H7 (cell line): ENCODE data around the gene EPHX1. TPM values are rescaled to one million over a fixed set of nuclear protein-coding genes. Genes with fewer than 3 reads are reported as not detected.
"Not testable (repeated sequence)": the region's sequence is repeated elsewhere in the genome, so short reads cannot be mapped to it uniquely, and the experiment has no call there.

Experiments used
- DNase-seq: peaks from one replicate; pipeline ENCODE4 v3.0.0; 2012
- H3K27me3 ChIP-seq: 2 replicates; pipeline ENCODE4 v1.6.0; 2011; ENCODE audit warnings: mild to moderate bottlenecking, low read length; ENCODE audit not compliant: control insufficient read depth, insufficient read depth
- H3K36me3 ChIP-seq: replicated peaks from 2 replicates; pipeline ENCODE4 v1.5.1; 2011; ENCODE audit warnings: low read length; ENCODE audit not compliant: control insufficient read depth, insufficient read depth
- H3K4me3 ChIP-seq: 2 replicates; pipeline ENCODE4 v1.5.1; 2011; ENCODE audit warnings: low read depth, mild to moderate bottlenecking, control low read depth, low read length, moderate library complexity; ENCODE audit not compliant: insufficient read depth
- total RNA-seq: library from RNA; depleted of rRNA; stranded (reverse); fragments of >200 nt; shearing (Covaris generic); gene quantifications from 2 replicates; pipeline ENCODE4 v1.2.3, GENCODE V29; 2014

Gene EPHX1
- total RNA-seq, 1 experiment from 2014 or later = 52.1 TPM

DNA sequence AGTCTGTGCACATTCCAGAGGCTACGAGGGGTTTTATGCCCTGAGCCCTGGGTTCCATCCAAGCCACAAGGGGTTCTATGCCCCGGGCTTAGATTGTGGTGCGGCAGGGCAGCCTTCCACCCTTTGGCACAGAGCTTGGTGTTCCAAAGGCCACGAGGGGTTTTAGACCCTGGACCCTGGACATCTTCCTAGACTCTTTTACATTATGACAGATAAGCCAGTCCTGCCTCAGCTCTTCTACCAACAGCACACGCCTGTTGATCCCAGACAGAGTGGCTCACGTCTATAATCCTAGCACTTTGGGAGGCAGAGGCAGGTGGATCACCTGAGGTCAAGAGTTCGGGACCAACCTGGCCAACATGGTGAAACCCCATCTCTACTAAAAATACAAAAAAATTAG is 8.8 kb upstream of the EPHX1 start:
- DNase-seq = not testable (repeated sequence)

GRCh38 chr1:225806249-225806648 is 3.7 kb upstream of the EPHX1 start:
- DNase-seq = no peak
- Histone ChIP-seq H3K4me3 (no peak overlapping the region), H3K36me3 (no peaks in the 10 kb centered on the region), H3K27me3 (no peaks in the 10 kb centered on the region)

More for the DNA sequence above, 8.8 kb upstream of the EPHX1 start:
- not testable (repeated sequence) for H3K36me3 ChIP-seq, H3K27me3 ChIP-seq, H3K4me3 ChIP-seq

DNA sequence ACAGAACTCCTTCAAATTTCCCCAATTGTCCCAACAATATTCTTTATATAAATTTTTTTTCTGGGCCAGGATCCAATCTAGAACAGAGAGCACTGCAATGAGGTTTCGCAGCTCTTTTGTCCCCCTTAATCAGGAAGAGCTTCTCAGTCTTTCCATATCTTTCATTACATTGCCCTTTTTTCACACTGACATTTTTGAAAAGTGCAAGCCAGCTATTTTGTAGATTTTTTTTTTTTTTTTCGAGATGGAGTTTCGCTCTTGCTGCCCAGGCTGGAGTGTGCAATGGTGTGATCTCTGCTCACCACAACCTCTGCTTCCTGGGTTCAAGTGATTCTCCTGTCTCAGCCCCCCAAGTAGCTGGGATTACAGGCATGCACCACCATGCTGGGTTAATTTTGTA is 3.2 kb upstream of the EPHX1 start:
- H3K4me3 ChIP-seq, H3K27me3 ChIP-seq, DNase-seq, H3K36me3 ChIP-seq: not testable (repeated sequence)

DNA sequence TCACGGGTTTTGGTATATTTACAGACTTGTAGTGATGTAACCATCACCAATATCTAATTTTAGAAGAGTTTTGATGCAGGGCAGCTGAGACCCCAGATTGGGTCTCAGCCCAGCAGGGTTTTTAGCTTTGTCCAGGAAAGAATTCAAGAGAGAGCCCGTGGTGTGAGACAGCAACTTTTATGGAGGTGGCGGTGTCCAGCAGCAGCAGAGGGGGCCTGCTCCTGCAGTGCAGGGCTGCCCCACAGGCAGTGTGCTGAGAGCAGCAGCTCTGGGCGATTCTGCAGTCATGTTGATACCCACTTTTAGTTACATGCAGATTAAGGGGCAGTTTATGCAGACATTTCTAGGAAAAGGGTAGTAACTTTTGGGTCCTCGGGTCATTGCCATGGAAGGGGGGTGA is 1.8 kb upstream of the EPHX1 start:
- no peaks in the 10 kb centered on the region for H3K27me3 ChIP-seq
- H3K36me3 ChIP-seq = peaks cover 3% of the 10 kb centered on the region
- no peak for DNase-seq
- H3K4me3 ChIP-seq = no peak overlapping the region

DNA sequence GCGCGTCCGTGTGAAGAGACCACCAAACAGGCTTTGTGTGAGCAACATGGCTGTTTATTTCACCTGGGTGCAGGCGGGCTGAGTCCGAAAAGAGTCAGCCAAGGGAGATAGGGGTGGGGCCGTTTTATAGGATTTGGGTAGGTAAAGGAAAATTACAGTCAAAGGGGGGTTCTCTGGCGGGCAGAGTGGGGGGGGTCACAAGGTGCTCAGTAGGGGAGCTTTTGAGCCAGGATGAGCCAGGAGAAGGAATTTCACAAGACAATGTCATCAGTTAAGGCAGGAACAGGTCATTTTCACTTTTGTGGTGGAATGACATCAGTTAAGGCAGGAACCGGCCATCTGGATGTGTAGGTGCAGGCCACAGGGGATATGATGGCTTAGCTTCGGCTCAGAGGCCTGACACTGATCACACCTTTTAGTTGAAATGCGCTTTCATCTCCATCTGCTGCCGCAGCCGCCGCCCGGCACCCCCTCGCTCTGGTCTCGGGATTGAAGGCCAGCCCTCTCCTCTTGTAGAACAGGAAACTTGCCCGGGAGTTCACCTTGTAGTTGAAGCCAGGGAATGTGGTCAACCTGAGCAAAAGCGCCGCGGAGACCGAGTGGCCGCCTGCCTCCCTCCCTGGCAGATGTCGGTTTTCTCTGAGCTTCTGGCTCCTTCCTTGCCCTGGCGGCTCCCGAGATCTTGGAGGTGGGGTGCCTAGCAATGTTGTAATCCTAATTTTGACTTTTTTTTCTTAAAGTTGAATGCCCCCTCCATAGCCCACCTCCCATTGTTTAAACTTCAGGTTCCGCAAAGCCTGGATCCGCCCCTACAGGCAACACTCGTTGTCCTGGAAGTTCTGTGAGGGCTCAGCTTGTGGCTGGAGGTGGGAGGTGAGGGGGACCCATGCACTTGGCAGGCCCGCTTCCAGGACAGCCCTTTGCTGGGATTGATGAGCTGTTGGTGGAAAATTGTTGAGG is 935 bp downstream of the EPHX1 start:
- DNase-seq = peak; percentile 82
- H3K36me3 ChIP-seq, H3K27me3 ChIP-seq: not testable (repeated sequence)
- H3K4me3 ChIP-seq = peak overlapping the region; percentile 86

DNA sequence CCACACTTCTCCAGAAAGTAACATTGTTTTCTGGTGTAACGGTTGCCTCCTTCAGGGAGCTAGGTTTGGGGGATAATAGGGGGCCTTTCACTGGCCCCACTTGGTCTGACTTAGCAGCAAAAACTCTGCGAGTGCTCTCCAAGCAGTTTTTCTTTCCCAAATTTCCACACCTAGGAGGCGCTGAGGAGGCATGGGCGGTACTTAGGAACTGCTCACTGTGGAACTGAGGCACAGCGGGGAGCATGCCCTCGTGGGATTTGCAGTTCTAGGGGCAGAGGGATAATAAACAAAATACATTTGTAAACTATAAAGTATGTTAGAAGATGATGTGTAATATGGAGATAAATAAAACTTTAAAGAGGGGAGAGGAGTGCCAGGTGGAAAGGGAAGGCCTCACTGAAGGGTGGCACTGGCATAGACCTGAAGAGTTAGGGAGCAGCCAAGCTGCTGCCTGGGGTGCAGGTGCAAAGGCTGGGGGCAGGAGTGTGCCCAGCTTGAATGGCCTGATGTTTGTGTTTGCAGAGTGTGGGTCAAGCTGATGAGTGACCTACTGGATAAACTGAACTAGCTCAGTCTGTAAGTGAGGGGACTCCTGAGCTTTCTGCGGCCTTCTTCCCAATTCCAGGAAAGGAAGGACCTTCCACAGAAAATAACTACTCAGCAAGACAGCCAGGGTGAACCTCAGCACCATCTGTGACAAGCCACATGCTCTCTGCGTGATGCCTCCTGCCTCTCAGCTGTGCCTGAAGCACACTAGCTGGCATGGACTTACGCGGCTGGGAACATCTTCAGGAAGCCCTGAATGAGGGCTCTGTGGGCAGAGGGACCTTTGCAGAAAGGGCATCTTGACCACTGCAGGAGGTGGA is 1.9 kb downstream of the EPHX1 start:
- DNase-seq = peak; percentile 75
- peak overlapping the region; percentile 47; the same call in 1 of the 2 replicates for H3K4me3 ChIP-seq
- no peaks in the 10 kb centered on the region for H3K27me3 ChIP-seq
- peaks cover 3% of the 10 kb centered on the region for H3K36me3 ChIP-seq

DNA sequence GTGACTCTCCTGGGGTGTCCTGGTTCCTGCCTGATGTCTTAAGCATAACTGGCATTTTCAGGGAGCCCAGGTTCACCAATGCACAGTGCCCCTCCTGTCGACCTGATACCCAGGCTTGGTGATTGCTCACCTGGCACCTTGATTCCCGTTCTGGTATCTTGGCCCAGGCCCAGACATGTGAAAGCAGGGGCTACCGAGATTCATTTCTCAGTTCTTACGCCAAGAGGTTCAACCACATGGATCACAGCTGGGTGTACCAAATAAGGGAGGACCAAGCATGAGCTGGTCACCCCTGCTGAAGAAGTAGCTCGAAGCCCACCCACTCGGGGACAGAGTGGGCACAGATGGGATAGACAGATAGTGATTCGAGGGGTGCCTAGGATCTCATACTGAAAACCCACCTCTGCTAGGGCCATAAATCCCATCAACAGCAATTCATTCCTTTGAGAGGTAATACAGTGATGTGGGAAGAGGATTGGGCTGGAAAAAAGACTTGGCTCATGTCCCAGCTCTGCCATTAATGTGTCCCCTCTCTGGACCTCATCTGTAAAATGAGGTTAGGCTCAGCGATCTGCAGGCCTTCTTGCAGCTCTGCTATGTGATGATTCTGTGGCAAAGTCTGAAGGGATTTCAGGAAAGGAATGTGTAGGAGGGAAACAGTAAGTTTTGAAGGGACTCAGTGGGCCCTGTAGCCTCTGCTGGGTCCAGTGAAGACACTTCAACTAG is 2.7 kb downstream of the EPHX1 start:
- peaks cover 3% of the 10 kb centered on the region for H3K36me3 ChIP-seq
- no peak for DNase-seq
- H3K27me3 ChIP-seq = no peaks in the 10 kb centered on the region
- H3K4me3 ChIP-seq = no peak overlapping the region

DNA sequence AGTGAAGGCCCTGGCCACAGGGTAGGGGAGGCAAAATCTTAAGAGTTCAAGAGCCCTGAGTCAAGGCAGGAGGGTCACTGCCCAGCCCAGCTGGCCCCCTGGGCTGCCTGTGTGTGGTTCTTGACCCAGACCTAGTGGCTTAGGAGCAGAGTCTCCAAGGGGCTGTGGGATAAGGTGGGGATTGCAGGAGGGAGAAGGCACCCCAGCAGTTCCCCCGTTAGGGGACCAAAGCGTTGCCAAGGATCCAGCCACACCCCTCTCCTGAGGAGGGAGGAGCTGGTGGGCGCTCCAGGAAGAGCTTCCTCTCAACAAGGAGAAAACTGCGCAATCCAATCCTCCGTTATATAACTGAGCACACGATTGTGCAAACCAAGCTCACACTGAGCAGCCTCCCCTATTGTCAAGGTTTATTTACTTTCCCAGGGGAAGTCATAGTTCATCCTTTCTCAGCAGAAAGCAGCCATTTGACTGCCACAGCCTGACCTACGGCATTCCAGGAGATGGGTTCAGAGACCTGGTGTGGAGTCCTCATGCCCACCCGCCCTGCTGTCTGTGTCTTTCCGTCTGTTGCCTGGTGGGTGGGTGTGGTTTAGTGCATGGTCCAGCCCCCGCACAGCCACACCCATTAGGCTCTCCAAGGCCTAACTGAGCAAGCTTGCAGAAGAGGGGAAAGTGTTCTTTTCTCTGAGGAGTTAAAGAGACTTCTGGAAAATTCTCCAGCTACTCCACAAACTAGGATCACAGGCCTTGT is 3.5 kb downstream of the EPHX1 start:
- peaks cover 3% of the 10 kb centered on the region for H3K36me3 ChIP-seq
- H3K27me3 ChIP-seq = no peaks in the 10 kb centered on the region
- no peak overlapping the region for H3K4me3 ChIP-seq
- peak; percentile 62 for DNase-seq

DNA sequence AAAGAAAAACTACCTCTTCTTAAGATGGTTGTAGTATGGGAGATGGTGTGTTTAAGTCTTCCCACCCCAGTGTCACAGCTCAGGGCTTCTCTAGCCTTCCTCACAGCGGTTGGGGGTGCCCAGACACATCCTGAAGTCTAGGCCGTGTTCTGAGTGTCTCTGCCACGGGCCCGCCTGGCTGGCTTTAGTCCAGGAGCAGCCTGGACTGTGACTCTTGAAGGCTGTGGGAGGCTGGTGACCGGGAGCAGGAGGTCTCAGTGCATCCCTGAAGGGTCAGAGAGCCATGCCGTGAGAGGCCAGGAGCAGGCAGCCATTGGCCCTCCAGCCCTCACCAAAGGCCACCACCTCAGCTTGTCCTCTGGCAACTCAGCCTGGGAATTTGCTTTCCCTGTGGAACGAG is 4.5 kb downstream of the EPHX1 start:
- no peak for DNase-seq
- Histone ChIP-seq H3K27me3 (no peaks in the 10 kb centered on the region), H3K4me3 (no peak overlapping the region), H3K36me3 (peaks cover 3% of the 10 kb centered on the region)

DNA sequence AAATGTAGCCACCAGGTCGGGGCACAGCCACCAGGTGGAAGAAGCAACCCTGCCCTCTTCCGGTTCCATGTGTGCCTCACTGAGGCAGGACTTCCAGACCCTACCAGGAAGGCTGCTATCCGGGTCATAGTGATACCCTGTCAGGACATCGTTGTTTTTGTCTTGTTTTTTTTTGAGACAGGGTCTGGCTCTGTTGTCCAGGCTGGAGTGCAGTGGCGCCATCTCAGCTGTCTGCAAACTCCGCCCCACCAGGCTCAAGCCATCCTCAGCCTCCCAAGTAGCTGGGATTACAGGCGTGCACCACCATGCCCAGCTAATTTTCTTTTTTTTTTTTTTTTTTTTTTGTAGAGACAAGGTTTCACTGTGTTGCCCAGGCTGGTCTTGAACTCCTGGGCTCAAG is 5.2 kb downstream of the EPHX1 start:
- not testable (repeated sequence) for DNase-seq, H3K4me3 ChIP-seq, H3K36me3 ChIP-seq, H3K27me3 ChIP-seq

DNA sequence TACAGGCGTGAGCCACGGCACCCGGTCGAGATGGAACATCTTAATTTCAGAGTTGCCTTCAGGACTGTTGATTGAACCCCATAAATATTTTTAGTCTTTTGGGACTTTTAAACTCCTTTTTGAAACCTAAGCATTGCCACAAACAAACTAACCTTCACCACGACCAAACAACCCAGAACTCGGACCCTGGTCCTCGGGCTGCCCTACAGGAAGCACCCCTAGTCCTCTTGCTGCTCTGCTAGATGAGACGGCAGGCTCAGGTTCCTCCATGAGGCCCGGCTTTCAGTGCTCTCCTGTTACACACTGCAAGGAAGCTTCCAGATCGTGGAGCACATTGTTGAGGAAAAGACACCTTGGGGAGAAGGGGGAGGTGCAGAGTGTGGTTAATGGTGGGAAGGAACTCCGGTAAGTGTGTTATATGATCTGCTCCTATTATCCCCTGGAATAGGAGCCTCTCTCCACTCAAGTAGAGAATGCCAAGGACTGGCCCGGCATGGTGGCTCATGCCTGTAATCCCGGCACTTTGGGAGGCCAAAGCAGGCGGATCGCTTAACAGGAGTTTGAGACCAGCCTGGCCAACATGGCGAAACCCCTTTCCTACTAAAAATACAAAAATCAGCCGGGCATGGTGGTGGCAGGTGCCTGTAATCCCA is 5.7 kb downstream of the EPHX1 start:
- Histone ChIP-seq H3K4me3 (no peak overlapping the region), H3K27me3 (no peaks in the 10 kb centered on the region), H3K36me3 (peaks cover 3% of the 10 kb centered on the region)
- no peak for DNase-seq

DNA sequence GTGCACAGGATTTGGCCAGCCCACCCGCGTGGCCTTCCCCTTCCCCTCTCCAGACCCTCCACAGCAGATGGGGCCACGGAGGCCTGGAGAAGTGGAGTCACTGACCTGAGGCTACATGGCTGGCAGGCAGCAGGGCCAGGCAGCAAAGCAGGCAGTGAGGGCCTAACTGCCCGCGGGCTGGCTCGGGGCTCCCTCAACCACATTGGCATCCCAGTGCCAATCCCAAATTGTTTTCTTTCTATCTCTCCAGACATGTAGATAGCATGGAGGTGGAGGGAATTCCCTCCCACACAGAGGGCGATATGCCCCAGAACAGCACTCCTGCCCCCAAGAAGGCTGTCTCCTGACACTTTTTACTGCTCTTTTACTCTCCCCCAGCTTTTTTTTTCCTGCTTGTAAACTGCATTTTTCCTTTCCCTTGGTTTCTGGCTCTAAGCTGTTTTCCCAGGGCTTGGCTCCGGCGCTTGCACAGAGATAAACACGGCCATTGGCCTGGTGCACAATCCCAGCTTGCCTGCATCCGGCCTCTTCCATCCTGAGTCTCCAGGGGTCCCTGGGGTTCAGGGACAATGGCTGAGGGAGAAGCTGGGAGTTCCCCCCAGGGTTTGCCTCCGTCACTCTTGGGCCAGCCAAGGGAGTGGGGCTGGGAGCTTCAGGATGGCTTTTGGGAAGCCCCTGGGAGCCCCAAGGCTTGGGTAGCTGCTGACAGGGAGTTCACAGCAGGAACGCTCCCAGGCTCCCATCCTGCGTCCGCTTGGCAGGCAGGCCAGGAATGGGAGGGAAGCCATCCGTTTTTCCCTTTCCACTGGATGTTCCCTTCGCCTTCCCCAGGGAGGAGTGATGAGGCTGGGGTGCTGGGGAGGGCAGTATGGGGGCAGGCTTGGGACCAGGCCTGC is 7.0 kb downstream of the EPHX1 start:
- H3K4me3 ChIP-seq = no peak overlapping the region
- H3K27me3 ChIP-seq = no peaks in the 10 kb centered on the region
- H3K36me3 ChIP-seq = peaks cover 3% of the 10 kb centered on the region
- peak; percentile 65 for DNase-seq
